HG03469 (cell line): ENCODE measurements around the gene POP7.
"Not testable (repeated sequence)": the region's sequence is repeated elsewhere in the genome, so short reads cannot be mapped to it uniquely, and the experiment has no call there.

Source experiments
- ATAC-seq: cut with Tn5 transposase; IDR thresholded peaks from one replicate; pipeline ENCODE4 v1.9.1; 2021; ENCODE audit warnings: mild to moderate bottlenecking, moderate library complexity, moderate number of reproducible peaks; ENCODE audit not compliant: unreplicated experiment

POP7 gene

DNA sequence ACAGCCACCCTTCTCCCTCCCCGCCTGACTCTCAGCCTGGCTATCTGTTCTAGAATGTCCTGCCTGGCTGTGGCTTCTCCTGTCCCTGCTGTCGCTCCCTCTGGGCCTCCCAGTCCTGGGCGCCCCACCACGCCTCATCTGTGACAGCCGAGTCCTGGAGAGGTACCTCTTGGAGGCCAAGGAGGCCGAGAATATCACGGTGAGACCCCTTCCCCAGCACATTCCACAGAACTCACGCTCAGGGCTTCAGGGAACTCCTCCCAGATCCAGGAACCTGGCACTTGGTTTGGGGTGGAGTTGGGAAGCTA is 15.5 kb downstream of the POP7 start:
- ATAC-seq, result no peak

DNA sequence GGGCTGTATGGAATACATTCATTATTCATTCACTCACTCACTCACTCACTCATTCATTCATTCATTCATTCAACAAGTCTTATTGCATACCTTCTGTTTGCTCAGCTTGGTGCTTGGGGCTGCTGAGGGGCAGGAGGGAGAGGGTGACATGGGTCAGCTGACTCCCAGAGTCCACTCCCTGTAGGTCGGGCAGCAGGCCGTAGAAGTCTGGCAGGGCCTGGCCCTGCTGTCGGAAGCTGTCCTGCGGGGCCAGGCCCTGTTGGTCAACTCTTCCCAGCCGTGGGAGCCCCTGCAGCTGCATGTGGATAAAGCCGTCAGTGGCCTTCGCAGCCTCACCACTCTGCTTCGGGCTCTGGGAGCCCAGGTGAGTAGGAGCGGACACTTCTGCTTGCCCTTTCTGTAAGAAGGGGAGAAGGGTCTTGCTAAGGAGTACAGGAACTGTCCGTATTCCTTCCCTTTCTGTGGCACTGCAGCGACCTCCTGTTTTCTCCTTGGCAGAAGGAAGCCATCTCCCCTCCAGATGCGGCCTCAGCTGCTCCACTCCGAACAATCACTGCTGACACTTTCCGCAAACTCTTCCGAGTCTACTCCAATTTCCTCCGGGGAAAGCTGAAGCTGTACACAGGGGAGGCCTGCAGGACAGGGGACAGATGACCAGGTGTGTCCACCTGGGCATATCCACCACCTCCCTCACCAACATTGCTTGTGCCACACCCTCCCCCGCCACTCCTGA is 16.7 kb downstream of the POP7 start:
- no peak for ATAC-seq

DNA sequence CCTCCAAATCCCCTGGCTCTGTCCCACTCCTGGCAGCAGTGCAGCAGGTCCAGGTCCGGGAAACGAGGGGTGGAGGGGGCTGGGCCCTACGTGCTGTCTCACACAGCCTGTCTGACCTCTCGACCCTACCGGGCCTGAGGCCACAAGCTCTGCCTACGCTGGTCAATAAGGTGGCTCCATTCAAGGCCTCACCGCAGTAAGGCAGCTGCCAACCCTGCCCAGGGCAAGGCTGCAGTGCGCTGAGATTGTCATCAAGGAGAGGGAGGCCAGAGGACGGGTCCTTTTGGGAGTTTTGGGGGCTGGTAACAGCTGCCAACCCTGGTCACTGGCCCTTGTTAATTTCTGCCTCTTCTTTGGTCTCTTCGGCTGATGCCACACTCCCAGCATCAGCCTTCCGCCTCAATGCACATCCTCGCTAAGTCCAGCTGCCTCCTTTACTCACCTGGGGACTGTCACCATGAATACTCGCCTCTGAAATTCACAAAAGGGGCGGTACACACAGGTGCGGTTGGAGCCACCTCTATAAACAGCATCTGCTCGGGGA is 17.9 kb downstream of the POP7 start:
- no peak for ATAC-seq

DNA sequence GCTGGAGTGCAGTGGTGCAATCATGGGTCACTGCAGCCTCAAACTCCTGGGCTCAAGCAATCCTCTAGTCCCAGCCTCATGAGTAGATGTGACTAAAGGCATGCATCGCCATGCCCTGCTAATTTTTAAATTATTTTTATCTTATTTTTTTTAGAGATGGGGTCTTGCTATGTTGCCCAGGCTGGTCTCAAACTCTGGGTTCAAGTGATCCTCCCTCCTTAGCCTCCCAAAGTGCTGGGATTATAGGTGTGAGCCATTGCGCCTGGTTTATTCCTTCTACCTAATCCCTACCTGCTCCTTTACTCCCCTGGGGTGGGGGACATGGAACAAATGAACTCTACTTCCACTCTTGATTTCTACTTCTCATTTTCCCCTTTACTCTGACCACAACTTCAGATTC is 18.4 kb downstream of the POP7 start:
- not testable (repeated sequence) for ATAC-seq

DNA sequence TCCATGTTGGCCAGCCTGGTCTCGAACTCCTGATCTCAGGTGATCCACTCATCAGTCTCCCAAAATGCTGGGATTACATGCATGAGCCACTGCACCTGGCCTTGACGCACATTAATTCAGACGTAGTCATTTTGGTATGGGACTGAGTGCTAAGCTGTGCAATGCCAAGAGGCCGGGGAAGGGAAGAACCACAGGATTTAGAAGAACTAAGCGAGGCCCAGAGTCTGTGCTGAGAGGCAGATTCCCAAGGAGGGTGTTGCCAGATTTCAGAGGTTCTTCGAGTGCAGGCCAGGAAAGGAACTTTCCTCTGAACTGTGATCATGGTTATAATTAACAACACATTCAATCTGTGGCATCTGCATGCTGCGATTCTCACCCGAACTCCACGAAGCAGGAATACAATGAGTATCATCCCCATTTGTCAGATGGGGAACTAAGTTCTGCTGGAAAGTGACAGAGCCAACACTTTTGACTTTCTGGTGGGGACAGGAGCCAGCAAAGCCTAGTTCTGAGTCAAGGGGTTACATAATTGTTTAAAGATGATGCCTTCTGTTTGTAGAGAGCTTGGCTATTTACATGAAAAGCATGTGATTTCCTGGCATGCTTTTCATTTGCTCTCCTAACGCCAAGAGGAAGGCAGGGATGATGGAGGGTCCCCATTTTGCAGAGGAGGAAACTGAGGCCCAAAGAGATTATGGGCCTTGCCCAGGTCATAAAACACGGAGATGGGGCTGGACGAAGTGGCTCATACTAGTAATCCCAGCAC is 21.3 kb downstream of the POP7 start:
- no peak for ATAC-seq

DNA sequence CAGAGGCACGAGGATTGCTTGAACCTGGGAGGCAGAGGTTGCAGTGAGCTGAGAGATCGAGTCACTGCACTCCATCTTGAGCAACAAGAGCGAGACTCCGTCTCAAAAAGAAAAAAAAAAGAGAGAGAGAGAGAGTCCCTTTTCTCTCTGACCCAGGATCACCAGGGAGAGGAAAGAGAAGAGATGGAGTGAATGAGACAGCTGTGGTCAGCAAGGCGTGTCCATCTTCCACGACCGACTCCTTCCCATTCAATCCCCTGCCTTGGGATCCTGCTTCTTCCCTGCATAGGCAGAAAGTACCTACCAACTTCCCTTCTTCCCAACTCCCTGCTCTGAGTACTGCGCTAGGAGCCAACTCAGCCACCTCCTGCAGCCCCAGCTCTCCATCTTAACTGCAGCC is 22.3 kb downstream of the POP7 start:
- no peak for ATAC-seq

DNA sequence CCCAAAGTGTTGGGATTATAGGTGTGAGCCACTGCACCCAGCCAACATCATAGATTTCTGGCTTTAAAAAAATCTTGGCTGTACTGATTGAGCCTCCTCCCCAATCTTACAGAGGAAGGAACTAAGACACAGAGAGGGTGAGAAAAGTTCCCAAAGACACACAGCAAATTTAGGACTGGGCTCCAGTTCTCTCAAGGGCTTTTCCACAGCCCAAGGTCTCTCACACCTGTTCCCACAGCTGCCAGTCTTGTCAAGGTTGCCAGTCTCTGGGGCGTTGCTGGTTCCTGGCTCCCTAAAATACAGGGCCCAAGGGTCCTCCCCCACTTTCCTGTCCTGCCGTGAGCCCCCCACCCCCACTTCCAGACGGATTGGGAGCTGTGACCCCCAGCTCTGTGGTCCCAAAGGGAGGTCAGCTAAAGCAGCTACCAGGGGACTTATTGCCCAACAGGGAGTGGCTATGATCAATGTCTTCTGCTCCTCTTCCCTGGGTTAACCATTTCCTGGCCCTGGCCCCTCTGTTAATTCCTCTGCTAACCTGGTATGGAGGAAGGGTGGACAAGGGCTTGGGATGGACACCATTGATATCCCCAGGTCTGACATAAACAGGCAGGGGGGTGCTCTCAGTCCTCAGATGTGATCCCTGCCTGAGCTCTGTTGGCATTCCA is 24.3 kb downstream of the POP7 start:
- no peak for ATAC-seq

DNA sequence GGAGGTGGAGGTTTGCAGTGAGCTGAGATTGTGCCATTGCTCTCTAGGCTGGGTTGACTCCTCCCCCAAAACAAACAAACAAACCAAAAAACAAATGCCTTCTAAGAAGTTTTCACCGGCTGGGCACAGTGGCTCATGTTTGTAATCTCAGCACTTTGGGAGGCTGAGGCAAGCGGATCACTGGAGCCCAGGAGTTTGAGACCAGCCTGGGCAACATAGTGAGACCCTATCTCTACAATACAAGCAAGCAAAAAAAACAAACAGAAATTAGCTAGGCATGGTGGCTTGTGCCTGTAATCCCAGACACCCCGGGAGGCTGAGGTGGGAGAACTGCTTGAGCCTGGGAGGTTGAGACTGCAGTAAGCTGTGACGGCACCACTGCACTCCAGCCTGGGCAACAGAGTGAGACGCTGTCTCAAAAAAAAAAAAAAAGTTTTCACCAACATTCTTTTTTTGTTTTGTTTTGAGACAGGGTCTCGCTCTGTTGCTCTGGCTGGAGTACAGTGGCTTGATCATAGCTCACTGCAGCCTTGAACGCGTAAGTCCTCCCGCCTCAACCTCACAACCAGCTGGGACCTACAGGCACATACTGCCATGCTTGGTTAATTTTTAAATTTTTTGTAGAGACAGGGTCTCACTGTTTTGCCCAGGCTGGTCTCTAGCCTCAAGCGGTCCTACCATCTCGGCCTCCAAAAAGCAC is 26.2 kb downstream of the POP7 start:
- no peak for ATAC-seq

DNA sequence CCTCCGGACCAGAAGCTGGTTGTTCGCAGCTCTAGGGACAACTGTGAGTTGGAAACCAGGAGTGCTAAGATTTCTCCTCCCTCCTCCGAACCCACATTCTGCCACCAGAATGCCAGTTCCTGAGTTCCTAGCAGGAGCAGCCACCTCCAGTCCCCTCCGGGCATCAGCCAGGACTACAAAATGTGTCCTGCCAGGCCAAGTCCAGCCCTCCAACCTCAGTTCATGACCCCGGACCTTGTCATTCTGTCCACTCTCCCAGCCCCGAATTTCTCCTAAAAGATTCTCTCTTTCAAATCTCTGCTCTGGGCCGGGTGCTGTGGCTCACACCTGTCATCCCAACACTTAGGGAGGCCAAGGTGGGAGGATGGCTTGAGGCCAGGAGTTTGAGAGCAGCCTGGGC is 29.8 kb downstream of the POP7 start:
- ATAC-seq, result no peak

DNA sequence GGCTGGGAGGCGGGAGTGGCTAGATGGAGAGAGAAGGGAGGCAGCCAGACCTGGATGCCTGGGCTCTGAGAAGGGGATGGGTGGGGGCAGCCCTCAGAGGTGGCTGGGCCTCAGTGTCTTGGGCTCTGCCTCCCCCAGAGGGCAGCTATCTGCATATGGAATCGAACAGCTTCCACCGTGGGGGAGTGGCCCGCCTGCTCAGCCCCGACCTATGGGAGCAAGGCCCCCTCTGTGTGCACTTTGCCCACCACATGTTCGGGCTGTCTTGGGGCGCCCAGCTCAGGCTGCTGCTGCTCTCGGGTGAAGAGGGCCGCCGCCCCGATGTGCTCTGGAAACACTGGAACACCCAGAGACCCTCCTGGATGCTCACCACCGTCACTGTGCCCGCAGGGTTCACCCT is 30.8 kb downstream of the POP7 start:
- no peak for ATAC-seq

DNA sequence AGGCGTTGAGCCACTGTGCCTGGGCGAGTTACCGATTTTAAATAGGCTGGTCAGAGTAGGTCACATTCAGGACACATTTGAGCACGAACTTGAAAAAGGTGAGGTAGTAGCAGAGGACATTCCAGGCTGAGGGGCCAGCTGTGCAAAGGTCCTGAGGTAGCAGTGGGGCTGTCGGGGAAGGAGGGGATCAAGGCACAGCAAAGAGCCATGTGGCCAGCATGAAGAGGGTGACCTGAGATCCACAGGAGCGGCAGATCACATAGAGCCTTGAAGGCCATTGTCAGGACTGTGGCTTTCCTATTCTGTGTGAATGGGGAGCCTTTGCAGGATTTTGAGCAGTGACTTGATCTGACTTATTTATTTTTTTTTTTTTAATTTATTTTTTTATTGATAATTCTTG is 34.0 kb downstream of the POP7 start:
- ATAC-seq, result no peak

DNA sequence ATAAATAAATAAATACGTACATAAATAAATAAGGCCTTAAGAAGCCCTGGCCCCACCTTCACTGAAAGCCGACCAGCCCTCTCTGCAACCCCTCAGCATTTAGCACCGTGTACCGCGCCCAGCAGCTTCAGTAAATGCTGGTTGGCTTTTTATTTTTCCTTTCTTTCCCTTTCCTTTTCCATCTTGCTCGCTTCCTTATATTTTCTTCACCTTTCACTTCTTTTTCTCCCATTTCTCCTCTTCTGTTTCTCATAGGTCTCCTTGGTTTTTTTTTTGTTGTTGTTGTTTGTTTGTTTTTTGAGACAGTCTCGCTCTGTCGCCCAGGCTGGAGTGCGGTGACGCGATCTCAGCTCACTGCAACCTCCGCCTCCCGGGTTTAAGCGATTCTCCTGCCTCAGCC is 38.7 kb downstream of the POP7 start:
- ATAC-seq, result no peak

DNA sequence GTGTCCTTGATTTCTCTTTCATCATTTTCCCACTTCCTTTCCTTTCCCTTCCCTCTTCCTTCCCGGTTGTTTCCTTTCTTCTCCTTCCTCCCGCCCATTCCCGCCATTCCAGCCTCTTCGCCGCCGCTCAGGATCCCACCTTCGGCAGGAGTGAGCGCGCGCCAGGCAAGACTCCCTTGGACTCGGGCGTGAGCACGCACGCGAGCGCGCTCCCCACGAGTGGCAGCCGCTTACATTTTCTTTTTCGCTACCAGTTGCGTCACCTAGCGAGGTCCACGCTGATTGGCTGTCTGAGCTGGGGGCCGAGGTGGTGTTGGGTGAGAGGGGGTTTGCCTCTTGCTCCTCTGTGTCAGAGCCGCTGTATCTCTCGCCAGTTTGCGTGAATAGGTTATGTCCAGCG is 39.3 kb downstream of the POP7 start:
- ATAC-seq, result no peak

DNA sequence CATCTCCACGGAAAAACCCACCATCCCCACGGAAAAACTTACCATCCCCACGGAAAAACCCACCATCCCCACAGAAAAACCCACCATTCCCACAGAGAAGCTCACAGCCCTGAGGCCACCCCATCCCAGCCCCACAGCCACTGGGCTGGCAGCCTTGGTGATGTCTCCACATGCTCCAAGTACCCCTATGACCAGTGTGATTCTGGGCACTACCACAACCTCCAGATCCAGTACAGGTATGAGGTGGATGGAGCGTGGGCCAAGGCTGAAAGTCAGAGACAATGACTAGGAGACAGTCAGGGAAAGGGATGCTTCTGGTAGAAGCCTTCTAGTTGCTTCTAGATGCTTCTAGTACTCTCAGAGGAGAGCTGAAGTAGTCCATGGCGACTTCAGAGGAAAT is 47.1 kb downstream of the POP7 start:
- ATAC-seq, result no peak

DNA sequence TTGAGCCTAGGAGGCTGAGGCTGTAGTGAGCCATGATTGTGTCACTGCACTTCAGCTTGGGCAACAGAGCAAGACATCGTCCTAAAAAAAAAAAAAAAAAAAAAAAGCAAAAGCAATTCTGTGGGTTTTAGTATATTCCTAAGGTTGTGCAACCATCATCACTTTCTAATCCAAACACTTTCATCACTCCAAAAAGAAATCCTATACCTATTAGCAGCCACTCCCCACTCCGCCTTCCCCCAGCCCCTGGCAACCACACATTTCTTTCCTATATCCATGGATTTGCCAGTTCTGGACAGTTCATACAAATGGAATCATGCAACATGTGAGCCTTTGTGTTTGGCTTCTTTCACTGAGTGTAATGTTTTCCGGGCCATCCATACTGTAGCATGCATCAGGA is 47.8 kb downstream of the POP7 start:
- no peak for ATAC-seq
